ENCODE measurements around the gene PLCB1.
"Not testable (repeated sequence)": the region's sequence is repeated elsewhere in the genome, so short reads cannot be mapped to it uniquely, and the experiment has no call there.

Gene PLCB1

DNA sequence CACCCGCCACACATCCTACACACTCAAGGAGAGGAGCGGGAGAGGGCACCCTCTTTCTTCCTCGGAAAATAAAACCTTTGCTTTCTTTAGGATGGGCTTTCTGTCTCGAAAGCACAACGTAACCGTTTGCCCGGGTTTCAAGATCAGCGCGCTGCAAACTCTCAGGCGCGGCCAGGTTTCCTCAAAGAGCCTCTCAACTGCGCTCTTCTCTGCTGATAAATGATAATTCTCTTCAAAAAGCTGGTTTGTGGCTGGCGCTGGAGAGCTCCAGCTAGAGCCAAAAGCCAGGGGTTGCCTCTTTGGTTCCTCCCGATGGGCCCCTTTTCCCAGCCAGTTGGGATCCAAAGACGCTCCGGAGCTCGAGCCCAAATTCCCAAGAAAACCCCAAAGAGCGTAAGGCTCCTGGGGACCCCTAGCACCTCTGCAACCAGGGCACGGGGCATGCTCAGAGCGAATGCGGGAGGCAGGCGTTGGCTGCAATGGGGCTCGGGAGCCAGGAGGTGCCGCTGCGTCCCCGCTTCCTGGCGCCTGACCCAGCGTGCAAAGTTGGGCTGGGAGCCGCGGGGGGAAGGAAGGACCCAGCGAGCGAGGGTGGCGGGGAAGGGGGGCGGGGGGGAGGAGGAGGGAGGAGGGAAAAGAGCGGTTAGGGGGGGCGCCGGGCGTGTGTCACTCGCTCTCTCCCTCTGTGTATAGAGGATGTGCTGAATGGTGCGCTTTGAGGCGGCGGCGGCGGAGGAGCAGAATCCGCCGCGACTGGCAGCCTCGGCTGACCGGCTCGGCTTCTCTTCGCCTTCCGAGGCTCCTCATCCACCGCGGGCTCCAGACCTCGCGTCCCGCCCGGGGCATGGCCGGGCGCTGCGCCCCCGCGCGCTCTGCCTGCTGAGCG lies at the start of gene PLCB1:
TSS of gene PLCB1 (plus strand) at position 669 of the 886 bp plus-strand sequence. CDS start 386 bp downstream, outside the sequence.
- in situ Hi-C loops (cut with HindIII; ENCODE audit: low pct_unique_long_range_greater_than_20kb, low sequenced_read_pairs), result no loop called here
- DNase-seq (ENCODE audit: low read depth in 1 of 2, low spot score in 1 of 2), result peak; percentile 77 to 87
- no peak for TF ChIP-seq JUND (IDR thresholded peaks at IDR 0.05; ENCODE audit: low read depth)

DNA sequence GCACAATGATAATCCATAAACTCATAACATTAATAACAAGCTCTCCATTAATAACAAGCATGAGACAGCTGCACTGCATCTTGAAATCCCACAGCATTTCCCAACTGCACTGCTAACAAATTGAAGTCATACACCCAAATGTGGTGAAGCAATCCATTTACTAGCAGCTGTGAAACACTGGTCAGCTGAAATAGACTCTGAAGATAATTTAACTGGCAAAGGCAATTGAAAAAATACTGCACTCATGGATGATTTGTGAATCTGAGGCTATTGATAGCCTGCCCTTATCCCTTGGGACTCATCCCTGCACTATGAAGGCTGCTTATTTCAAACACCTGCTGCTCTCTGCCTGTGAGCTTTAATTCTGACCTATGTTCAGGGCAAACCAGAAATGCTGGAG lies 49.1 kb upstream of the PLCB1 start:
- DNase-seq (ENCODE audit: low read depth in 1 of 2, low spot score in 1 of 2), result no peak
- no peak for TF ChIP-seq JUND (IDR thresholded peaks at IDR 0.05; ENCODE audit: low read depth)
- in situ Hi-C loops (cut with HindIII; ENCODE audit: low pct_unique_long_range_greater_than_20kb, low sequenced_read_pairs), result no loop called here

DNA sequence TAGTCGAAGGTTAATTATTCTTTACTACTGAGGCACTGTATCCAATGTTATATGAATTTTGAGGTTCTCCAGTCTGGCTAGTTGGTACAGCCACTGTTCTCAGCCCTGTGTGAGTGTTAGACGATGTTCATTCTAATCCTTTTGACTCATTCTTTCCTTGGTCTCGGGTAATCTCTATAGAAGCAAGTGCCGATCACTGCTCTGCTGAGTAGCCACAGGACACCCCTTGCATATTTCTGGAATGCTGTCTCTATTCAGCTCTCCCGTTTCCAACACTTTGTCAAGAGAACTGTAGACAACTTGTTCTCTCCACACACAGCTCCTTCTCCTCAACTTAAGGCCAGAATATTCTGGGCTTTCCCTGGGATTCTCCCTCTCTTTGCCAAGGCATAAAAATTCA lies 42.4 kb upstream of the PLCB1 start:
- TF ChIP-seq JUND (IDR thresholded peaks at IDR 0.05; ENCODE audit: low read depth), result no peak
- DNase-seq (ENCODE audit: low read depth in 1 of 2, low spot score in 1 of 2), result no peak
- in situ Hi-C loops (cut with HindIII; ENCODE audit: low pct_unique_long_range_greater_than_20kb, low sequenced_read_pairs), result no loop called here

DNA sequence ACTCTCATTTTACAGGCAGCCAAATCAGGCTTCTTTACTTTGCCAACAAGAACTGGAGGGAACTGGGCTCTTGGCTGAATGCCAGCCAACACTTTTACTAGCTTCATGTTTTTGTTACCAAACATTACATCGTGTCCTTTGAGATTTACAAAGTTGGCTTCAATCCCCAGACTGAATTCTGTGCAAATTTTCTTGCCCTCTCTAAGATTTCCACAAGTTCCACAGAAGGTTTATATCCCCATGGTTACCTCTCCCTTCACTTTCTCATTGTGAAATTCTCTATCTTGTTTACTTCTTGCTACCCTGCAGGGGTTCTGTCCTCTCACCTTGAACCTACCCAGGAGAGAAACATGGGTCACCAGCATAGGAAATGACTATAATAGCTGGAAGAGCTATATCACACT lies 37.6 kb upstream of the PLCB1 start:
- peak in 1 of 2 experiments; percentile 29 for DNase-seq (ENCODE audit: low read depth in 1 of 2, low spot score in 1 of 2)
- no peak for TF ChIP-seq JUND (IDR thresholded peaks at IDR 0.05; ENCODE audit: low read depth)
- in situ Hi-C loops (cut with HindIII; ENCODE audit: low pct_unique_long_range_greater_than_20kb, low sequenced_read_pairs), result no loop called here

DNA sequence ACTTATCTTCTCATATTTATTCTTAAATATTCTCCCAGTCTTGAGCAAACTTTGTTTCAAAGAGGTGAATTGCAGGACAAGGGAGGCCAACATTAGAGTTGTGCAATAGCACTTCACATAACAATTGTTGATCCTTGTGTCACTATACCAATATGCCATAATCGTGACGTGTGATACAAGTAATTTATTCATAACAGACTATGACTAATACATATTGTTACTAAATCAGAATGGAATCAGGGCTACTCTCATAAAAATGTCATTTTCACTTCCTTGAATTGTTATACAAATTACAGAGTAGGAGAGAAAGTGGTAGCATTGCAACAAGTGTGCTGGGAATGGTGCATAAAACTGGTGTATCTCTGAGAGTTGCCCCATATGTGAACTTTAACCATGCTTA lies 37.2 kb upstream of the PLCB1 start:
- no peak for TF ChIP-seq JUND (IDR thresholded peaks at IDR 0.05; ENCODE audit: low read depth)
- in situ Hi-C loops (cut with HindIII; ENCODE audit: low pct_unique_long_range_greater_than_20kb, low sequenced_read_pairs), result no loop called here
- DNase-seq (ENCODE audit: low read depth in 1 of 2, low spot score in 1 of 2), result peak in 1 of 2 experiments; percentile 31

DNA sequence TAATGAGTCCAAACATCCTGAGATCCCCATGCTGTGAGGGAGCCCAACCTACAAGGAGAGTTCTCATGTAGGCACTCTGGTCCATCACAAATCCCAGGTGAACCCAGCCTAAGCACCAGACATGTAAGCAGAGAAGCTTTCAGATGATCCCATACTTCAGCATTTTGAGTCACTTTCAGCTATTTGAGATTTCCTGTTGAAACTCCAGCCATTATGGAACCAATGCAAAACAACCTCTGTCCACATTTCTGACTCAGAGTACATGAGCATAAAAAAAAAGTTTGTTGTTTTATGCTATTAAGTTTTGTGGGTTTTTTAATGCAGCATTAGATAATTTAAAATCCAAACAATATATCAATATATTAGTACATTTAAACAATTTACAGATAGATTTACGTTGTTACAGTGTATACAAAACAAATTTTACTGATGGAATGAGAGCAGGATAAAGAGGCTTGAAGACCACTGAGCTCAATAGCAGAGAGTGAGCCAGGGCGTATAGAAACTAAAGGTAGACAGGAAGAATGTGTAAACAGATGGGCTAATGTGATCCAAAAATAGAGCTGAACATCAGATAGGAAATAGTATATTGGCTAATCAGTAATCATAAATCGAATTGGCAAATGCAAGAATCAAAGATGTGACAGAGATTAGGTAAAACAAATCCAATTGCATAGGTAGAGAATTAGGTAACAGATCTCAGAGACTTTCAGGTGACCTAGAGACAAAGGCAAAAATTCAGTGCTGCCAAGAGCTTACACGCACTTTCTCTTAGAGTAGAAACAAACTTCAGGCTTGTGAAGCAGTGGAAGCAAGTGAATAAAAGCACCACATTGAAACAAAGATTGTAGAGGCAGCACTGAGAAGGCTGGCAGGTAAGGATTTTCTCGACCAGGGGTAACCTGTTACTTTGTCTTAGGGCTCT lies 36.2 kb upstream of the PLCB1 start:
- in situ Hi-C loops (cut with HindIII; ENCODE audit: low pct_unique_long_range_greater_than_20kb, low sequenced_read_pairs), result no loop called here
- DNase-seq (ENCODE audit: low read depth in 1 of 2, low spot score in 1 of 2), result no peak
- no peak for TF ChIP-seq JUND (IDR thresholded peaks at IDR 0.05; ENCODE audit: low read depth)

DNA sequence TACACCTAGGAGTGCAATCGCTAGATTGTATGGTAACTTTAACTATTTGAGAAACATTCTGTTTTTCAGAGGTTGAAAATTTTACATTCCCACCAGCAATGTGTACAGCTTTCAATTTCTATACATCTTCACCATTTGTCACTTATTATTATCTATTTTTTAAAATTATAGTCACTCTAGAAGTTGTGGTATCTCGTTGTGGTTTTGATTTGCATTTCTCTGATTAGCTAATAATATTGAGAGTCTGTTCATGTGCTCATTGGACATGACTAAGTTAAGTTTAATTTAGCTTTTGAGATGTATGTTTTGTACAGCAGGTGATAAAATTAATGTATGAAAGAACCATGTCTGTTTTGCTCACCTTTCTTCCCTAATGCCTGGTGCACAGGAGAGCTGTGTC lies 34.8 kb upstream of the PLCB1 start:
- no peak for TF ChIP-seq JUND (IDR thresholded peaks at IDR 0.05; ENCODE audit: low read depth)
- no peak for DNase-seq (ENCODE audit: low read depth in 1 of 2, low spot score in 1 of 2)
- in situ Hi-C loops (cut with HindIII; ENCODE audit: low pct_unique_long_range_greater_than_20kb, low sequenced_read_pairs), result no loop called here

DNA sequence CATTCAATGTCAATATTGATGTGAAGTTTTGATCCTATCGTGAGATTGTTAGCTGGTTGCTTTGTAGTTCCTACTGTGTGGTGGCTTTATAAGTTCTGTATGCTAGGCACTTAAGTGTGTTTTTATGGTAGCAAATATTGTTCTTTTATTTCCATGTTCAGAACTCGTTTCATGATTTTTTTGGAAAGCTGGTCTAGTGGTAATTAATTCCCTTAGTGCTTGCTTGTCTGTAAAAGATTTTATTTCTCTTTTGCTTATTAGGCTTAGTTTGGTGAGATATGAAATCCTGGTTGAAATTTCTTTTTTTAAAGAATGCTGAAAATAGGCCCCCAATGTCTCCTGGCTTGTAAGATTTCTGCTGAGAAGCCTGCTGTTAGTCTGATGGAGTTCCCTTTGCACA lies 27.8 kb upstream of the PLCB1 start:
- TF ChIP-seq JUND (IDR thresholded peaks at IDR 0.05; ENCODE audit: low read depth), result no peak
- DNase-seq (ENCODE audit: low read depth in 1 of 2, low spot score in 1 of 2), result no peak
- in situ Hi-C loops (cut with HindIII; ENCODE audit: low pct_unique_long_range_greater_than_20kb, low sequenced_read_pairs), result no loop called here

DNA sequence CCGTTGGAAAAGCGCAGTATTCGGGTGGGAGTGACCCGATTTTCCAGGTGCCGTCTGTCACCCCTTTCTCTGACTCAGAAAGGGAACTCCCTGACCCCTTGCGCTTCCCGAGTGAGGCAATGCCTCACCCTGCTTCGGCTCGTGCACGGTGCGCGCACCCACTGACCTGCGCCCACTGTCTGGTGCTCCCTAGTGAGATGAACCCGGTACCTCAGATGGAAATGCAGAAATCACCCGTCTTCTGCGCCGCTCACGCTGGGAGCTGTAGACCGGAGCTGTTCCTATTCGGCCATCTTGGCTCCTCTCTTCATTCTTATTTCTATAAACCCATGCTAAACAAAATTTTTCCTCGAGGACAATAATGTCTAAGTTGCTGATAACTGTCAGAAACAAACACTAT lies 17.5 kb upstream of the PLCB1 start:
- in situ Hi-C loops (cut with HindIII; ENCODE audit: low pct_unique_long_range_greater_than_20kb, low sequenced_read_pairs), result not testable (repeated sequence)
- DNase-seq (ENCODE audit: low read depth in 1 of 2, low spot score in 1 of 2), result peak in 1 of 2 experiments; percentile 21

DNA sequence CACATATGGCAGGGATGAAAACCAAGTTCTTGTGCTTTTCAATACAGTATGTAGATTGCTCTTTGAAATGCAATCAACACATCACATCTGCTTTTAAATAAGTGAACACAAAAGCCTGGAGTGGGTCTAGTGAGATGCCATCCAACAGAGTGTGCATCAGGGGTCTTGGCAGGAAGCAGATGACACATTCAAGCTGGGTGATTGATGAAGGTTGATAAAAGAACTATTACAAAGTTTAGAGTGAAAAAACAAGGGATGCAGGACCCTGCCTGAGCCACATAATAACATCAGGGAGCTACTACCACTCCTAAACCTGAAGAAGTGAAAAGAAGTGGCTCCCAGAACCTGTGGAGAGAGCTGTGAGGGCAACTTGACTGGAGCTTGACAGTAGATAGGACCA lies 16.6 kb upstream of the PLCB1 start:
- in situ Hi-C loops (cut with HindIII; ENCODE audit: low pct_unique_long_range_greater_than_20kb, low sequenced_read_pairs), result no loop called here
- DNase-seq (ENCODE audit: low read depth in 1 of 2, low spot score in 1 of 2), result no peak
- no peak for TF ChIP-seq JUND (IDR thresholded peaks at IDR 0.05; ENCODE audit: low read depth)

DNA sequence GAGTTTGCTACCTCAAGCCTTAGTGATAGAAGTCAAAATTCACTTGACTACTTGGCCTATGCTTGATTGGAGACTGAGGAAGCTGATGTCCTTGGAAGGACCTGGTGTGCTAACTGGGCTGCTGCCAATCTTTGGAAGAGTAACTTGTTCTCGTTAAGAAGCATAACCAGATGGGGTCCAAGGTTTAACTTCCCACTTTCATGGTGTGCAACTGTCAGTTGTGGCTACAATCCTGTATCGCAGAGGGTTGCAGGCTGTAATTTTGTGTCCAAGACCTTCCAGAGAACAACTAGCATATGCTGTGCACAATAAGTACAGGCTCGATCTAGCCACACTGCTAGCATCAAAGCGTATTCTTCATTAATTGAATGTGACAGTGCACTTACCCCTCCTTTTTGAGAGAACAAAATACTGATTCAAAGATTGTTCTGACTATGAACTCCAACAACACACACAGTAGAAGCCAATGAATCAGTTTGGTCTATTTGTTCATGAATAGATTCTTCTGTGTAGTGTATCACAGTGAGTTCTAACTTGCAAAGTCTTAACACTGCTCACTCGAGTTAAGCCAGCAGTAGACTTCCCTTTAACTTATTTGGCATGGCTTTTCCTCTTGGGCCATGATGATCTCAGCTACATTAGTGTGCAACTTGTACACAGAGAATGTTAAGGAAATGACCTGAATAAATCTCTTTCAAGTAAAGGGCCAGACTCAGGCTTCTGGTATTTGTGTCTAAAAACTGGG lies 15.8 kb upstream of the PLCB1 start:
- no peak for DNase-seq (ENCODE audit: low read depth in 1 of 2, low spot score in 1 of 2)
- in situ Hi-C loops (cut with HindIII; ENCODE audit: low pct_unique_long_range_greater_than_20kb, low sequenced_read_pairs), result no loop called here
- no peak for TF ChIP-seq JUND (IDR thresholded peaks at IDR 0.05; ENCODE audit: low read depth)

DNA sequence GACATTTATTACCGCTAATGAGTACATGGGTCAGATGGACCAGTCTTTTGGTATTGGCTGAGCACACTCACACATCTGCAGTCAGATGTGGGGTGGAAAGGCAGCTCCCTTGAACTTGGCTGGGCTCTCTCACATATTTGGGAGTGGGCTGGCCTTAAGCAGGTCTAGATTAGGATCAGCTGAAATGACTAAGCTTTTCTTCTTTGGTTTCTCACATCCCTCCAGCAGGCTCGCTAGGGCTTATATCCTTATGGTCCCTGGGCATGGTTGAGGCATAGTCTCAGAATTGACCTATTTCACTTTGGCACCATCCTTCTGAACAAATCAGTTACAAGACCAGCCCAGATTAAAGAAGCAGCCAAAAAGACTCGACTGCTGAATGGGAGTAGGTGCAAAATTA lies 14.4 kb upstream of the PLCB1 start:
- in situ Hi-C loops (cut with HindIII; ENCODE audit: low pct_unique_long_range_greater_than_20kb, low sequenced_read_pairs), result no loop called here
- no peak for TF ChIP-seq JUND (IDR thresholded peaks at IDR 0.05; ENCODE audit: low read depth)
- DNase-seq (ENCODE audit: low read depth in 1 of 2, low spot score in 1 of 2), result no peak

Data from T47D (cell line).